GM18505 (cell line): Measurements from ENCODE around the gene ZBTB5.
"Not testable (repeated sequence)": the region's sequence is repeated elsewhere in the genome, so short reads cannot be mapped to it uniquely, and the experiment has no call there.

Source experiments
- ATAC-seq: cut with Tn5 transposase; IDR thresholded peaks from one replicate; pipeline ENCODE4 v1.9.1; 2021; ENCODE audit not compliant: unreplicated experiment
- POLR2A ChIP-seq: IDR thresholded peaks from 4 replicates; pipeline ENCODE4 v1.6.1; 2011; ENCODE audit warnings: borderline replicate concordance; ENCODE audit not compliant: insufficient read depth, insufficient read length; ENCODE audit errors: extremely low read depth

Gene ZBTB5

GRCh38 chr9:37408933-37409710 lies 56.1 kb downstream of the ZBTB5 start:
- peak; percentile 82 for ATAC-seq
- TF ChIP-seq POLR2A, result peak; percentile 87

GRCh38 chr9:37407468-37407867 lies 57.8 kb downstream of the ZBTB5 start:
- TF ChIP-seq POLR2A, result no peak
- ATAC-seq, result no peak

- TF ChIP-seq POLR2A, result peak; percentile 54
- no peak for ATAC-seq
Measured at GRCh38 chr9:37406603-37407401, 58.4 kb downstream of the ZBTB5 start.

- TF ChIP-seq POLR2A, result no peak
- ATAC-seq, result no peak
Measured at GRCh38 chr9:37405764-37406380, 59.4 kb downstream of the ZBTB5 start.

- no peak for ATAC-seq
- peak; percentile 4 for TF ChIP-seq POLR2A
Measured at GRCh38 chr9:37405350-37405749, 59.9 kb downstream of the ZBTB5 start.

- TF ChIP-seq POLR2A, result no peak
- no peak for ATAC-seq
Measured at GRCh38 chr9:37404590-37404989, 60.7 kb downstream of the ZBTB5 start.

GRCh38 chr9:37399336-37399735 lies 65.9 kb downstream of the ZBTB5 start:
- no peak for TF ChIP-seq POLR2A

GRCh38 chr9:37398464-37399025 lies 66.7 kb downstream of the ZBTB5 start:
- no peak for ATAC-seq
- TF ChIP-seq POLR2A, result peak; percentile 53

More at GRCh38 chr9:37399336-37399735, 65.9 kb downstream of the ZBTB5 start:
- ATAC-seq, result no peak

- not testable (repeated sequence) for ATAC-seq
Measured at GRCh38 chr9:37397948-37398347, 67.3 kb downstream of the ZBTB5 start.

GRCh38 chr9:37395663-37396062 lies 69.6 kb downstream of the ZBTB5 start:
- no peak for ATAC-seq
- TF ChIP-seq POLR2A, result no peak

- no peak for TF ChIP-seq POLR2A
- no peak for ATAC-seq
Measured at GRCh38 chr9:37395229-37395628, 70.0 kb downstream of the ZBTB5 start.

GRCh38 chr9:37392272-37392671 lies 73.0 kb downstream of the ZBTB5 start:
- no peak for TF ChIP-seq POLR2A
- ATAC-seq, result no peak

GRCh38 chr9:37390759-37391158 lies 74.5 kb downstream of the ZBTB5 start:
- ATAC-seq, result peak; percentile 78
- TF ChIP-seq POLR2A, result no peak
